ENCODE results near the gene SCUBE3. TPM values are rescaled to one million over a fixed set of nuclear protein-coding genes. Genes with fewer than 3 reads are reported as not detected.
A peak's percentile ranks its signal among the peaks of the same experiment; 100 is the strongest.

Gene SCUBE3
- total and polyA plus RNA-seq, 2 of the 4 experiments (the other 2 are of a cell fraction) = 19.9 to 45.5 TPM

GRCh38 chr6:35209622-35210247, 4.0 kb upstream of the SCUBE3 start:
- in situ Hi-C loops (cut with MboI; ENCODE audit: low sequenced_read_pairs) (loop anchor here (10.0 kb wide), 1 partner anchor 225 kb away; no protein-coding TSS in a partner anchor), dilution Hi-C loops (cut with HindIII; ENCODE audit: low sequenced_read_pairs, unreplicated experiment) (no loop called here), intact Hi-C loops (cut with micrococcal nuclease) (loop anchor here (5.0 kb wide), 1 partner anchor 322 kb away; the partner anchor contains the start of genes ANKS1A and TAF11)
- 100% methylated on average over 1 of the region's 2 CpGs; no CpG with 5 or more reads in 1 of the 2 experiments for WGBS, 2 experiments (ENCODE audit: extremely low coverage in 2 of 2, insufficient read length in 1 of 2)
- ChIA-PET POLR2A (ENCODE audit: unreplicated experiment) (interaction anchor here (0.6 kb wide), 1 partner anchor 192 kb away, joined by 3 read pairs; no protein-coding TSS in a partner anchor), CTCF (no interaction called here)
- no peaks in the 10 kb centered on the region for H3K9me1 ChIP-seq (ENCODE audit: insufficient read depth, low read length)
- no peak overlapping the region for H2BK5ac ChIP-seq (ENCODE audit: low read depth, low read length, poor library complexity, severe bottlenecking)
- H3K4me2 ChIP-seq (ENCODE audit: low read depth, low read length) = no peak overlapping the region
- ATAC-seq (ENCODE audit: low read depth) (no peak), DNase-seq (no peak)
- no TSS peak for BruUV-seq (replicated peaks)
- H3K18ac ChIP-seq (ENCODE audit: low read depth, low read length) = no peak overlapping the region
- H3K4me1 ChIP-seq (ENCODE audit: control insufficient read depth, insufficient read depth, low read length) = peaks cover 5% of the 10 kb centered on the region
- H4K5ac ChIP-seq (ENCODE audit: low read depth, low read length) = no peak overlapping the region
- TF ChIP-seq RFX5 (IDR thresholded peaks at IDR 0.05; ENCODE audit: low read depth, low read length) = no peak
- no peak for TF ChIP-seq CHD1 (IDR thresholded peaks at IDR 0.05; ENCODE audit: low read depth, low read length)
- TF ChIP-seq FOS (IDR thresholded peaks at IDR 0.05; ENCODE audit: low read depth, low read length) = no peak
- no peak for TF ChIP-seq POLR2A (IDR thresholded peaks at IDR 0.05; ENCODE audit: low read depth, low read length)
- TF ChIP-seq MXI1 (IDR thresholded peaks at IDR 0.05; ENCODE audit: borderline replicate concordance, low read depth, low read length) = no peak
- no peak for TF ChIP-seq MAFK (IDR thresholded peaks at IDR 0.05; ENCODE audit: low read depth, low read length)
- TF ChIP-seq RAD21 (IDR thresholded peaks at IDR 0.05; ENCODE audit: low read length) = no peak
- TF ChIP-seq, protein P1, sequence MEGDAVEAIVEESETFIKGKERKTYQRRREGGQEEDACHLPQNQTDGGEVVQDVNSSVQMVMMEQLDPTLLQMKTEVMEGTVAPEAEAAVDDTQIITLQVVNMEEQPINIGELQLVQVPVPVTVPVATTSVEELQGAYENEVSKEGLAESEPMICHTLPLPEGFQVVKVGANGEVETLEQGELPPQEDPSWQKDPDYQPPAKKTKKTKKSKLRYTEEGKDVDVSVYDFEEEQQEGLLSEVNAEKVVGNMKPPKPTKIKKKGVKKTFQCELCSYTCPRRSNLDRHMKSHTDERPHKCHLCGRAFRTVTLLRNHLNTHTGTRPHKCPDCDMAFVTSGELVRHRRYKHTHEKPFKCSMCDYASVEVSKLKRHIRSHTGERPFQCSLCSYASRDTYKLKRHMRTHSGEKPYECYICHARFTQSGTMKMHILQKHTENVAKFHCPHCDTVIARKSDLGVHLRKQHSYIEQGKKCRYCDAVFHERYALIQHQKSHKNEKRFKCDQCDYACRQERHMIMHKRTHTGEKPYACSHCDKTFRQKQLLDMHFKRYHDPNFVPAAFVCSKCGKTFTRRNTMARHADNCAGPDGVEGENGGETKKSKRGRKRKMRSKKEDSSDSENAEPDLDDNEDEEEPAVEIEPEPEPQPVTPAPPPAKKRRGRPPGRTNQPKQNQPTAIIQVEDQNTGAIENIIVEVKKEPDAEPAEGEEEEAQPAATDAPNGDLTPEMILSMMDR (conservative IDR thresholded peaks at IDR 0.05; ENCODE audit: low read depth, low read length) = no peak
- no peak for TF ChIP-seq CEBPB (IDR thresholded peaks at IDR 0.05; ENCODE audit: low read depth, low read length)
- no peak for TF ChIP-seq NFE2L2 (IDR thresholded peaks at IDR 0.05; ENCODE audit: low read depth, low read length)
- TF ChIP-seq SMC3 (IDR thresholded peaks at IDR 0.05; ENCODE audit: low read depth, low read length) = no peak
- TF ChIP-seq BHLHE40 (IDR thresholded peaks at IDR 0.05; ENCODE audit: low read depth, low read length) = no peak
- no peak for TF ChIP-seq MAZ (IDR thresholded peaks at IDR 0.05; ENCODE audit: borderline replicate concordance, low read depth, low read length)
- no peak for TF ChIP-seq ELK1 (IDR thresholded peaks at IDR 0.05; ENCODE audit: borderline replicate concordance, low read depth, low read length)
- TF ChIP-seq RCOR1 (IDR thresholded peaks at IDR 0.05; ENCODE audit: insufficient replicate concordance, low read length) = no peak
- TF ChIP-seq USF2 (IDR thresholded peaks at IDR 0.05; ENCODE audit: low read depth, low read length) = no peak
- H3K36me3 ChIP-seq (ENCODE audit: control insufficient read depth, insufficient read depth, low read length) = no peaks in the 10 kb centered on the region
- H2BK120ac ChIP-seq (ENCODE audit: low read depth, low read length) = no peak overlapping the region
- no peak overlapping the region for H3K23ac ChIP-seq (ENCODE audit: low read depth, low read length)
- H3K4ac ChIP-seq (ENCODE audit: low read depth, low read length) = no peak overlapping the region
- no peak overlapping the region for H2BK15ac ChIP-seq (ENCODE audit: low read depth, low read length)
- no peak overlapping the region for H2BK20ac ChIP-seq (ENCODE audit: low read depth, low read length)
- no peak overlapping the region for H3K56ac ChIP-seq (ENCODE audit: extremely low read depth, insufficient read depth, low read length)
- no peaks in the 10 kb centered on the region for H3K9me3 ChIP-seq (ENCODE audit: control insufficient read depth, insufficient read depth, low read length)
- H3K14ac ChIP-seq (replicated peaks; ENCODE audit: low read depth, low read length) = no peak overlapping the region
- peaks cover 45% of the 10 kb centered on the region for H3K27me3 ChIP-seq (ENCODE audit: control insufficient read depth, insufficient read depth, low read length)
- no peak overlapping the region for H4K91ac ChIP-seq (ENCODE audit: insufficient read depth, low read depth, low read length)
- H4K20me1 ChIP-seq (ENCODE audit: insufficient read depth, low read length) = no peaks in the 10 kb centered on the region
- no peak overlapping the region for H2AFZ ChIP-seq (replicated peaks; ENCODE audit: low read length, poor library complexity)
- H3K27ac ChIP-seq (ENCODE audit: insufficient read depth, low read length) = no peak overlapping the region
- no peak overlapping the region for H2AK9ac ChIP-seq (replicated peaks; ENCODE audit: low read depth, low read length, poor library complexity)
- no peak overlapping the region for H3K4me3 ChIP-seq (ENCODE audit: insufficient read depth, low read depth, low read length)
- H3K79me1 ChIP-seq (ENCODE audit: low read depth in 1 of 2, low read length in 2 of 2) = no peaks in the 10 kb centered on the region
- peak overlapping the region; percentile 53; the same call in 1 of the 2 replicates for H2AK5ac ChIP-seq (ENCODE audit: low read depth, low read length)
- no peak overlapping the region for H3K9ac ChIP-seq (ENCODE audit: low read depth, low read length)
- no peak overlapping the region for H4K8ac ChIP-seq (ENCODE audit: low read depth in 2 of 2, low read length in 2 of 2)

Measured in IMR-90 (cell line).